Liver (tissue), 3 donors: ENCODE results near the gene ATAD3A.

Experiments
- ATF3 ChIP-seq: IDR thresholded peaks from 2 replicates; pipeline ENCODE4 v1.6.1; 2016; ENCODE audit warnings: antibody characterized with exemption
- CTCF ChIP-seq: fragments of 150-350 bp; IDR thresholded peaks from 2 replicates; pipeline ENCODE4 v1.5.1; 2017; ENCODE audit warnings: improper control_type of control experiment, low read depth, low read length; ENCODE audit not compliant: missing input control
- EGR1 ChIP-seq, 2 donors: IDR thresholded peaks; 2 replicates each; pipeline ENCODE4 v1.6.1; 2016 to 2018; ENCODE audit warnings: antibody characterized with exemption in 2 of 2, low read depth in 2 of 2
- JUND ChIP-seq, 2 donors: IDR thresholded peaks; 2 replicates each; pipeline ENCODE4 v1.6.1; 2016; ENCODE audit warnings: antibody characterized with exemption in 2 of 2
- MAX ChIP-seq: IDR thresholded peaks from 2 replicates; pipeline ENCODE4 v1.6.1; 2016; ENCODE audit warnings: antibody characterized with exemption
- RAD21 ChIP-seq, 2 donors: IDR thresholded peaks; 2 replicates each; pipeline ENCODE4 v1.6.1; 2016; ENCODE audit warnings: antibody characterized with exemption in 2 of 2, mild to moderate bottlenecking in 2 of 2
- REST ChIP-seq: IDR thresholded peaks from 2 replicates; pipeline ENCODE4 v1.6.1; 2016; ENCODE audit warnings: antibody characterized with exemption, mild to moderate bottlenecking
- SP1 ChIP-seq: IDR thresholded peaks from 2 replicates; pipeline ENCODE4 v1.6.1; 2018; ENCODE audit warnings: antibody characterized with exemption, mild to moderate bottlenecking
- TAF1 ChIP-seq: conservative IDR thresholded peaks from 2 replicates; pipeline ENCODE4 v1.6.1; 2016; ENCODE audit warnings: antibody characterized with exemption, mild to moderate bottlenecking
- YY1 ChIP-seq: IDR thresholded peaks from 2 replicates; pipeline ENCODE4 v1.6.1; 2016; ENCODE audit warnings: antibody characterized with exemption, mild to moderate bottlenecking
- TF ChIP-seq, protein P1 (sequence below): IDR thresholded peaks from 2 replicates; pipeline ENCODE4 v1.6.1; 2016; ENCODE audit warnings: antibody characterized with exemption
- donor health status: healthy.
- donor health status: healthy.

- TF ChIP-seq CTCF (no peak), JUND (IDR thresholded peaks at IDR 0.05) (no peak), MAX (no peak), SP1 (no peak), REST (no peak), RAD21 (IDR thresholded peaks at IDR 0.05) (no peak), TAF1 (no peak), ATF3 (no peak), EGR1 (IDR thresholded peaks at IDR 0.05; ENCODE audit: low read depth in 2 of 2) (no peak), YY1 (no peak)
- TF ChIP-seq, protein P1, sequence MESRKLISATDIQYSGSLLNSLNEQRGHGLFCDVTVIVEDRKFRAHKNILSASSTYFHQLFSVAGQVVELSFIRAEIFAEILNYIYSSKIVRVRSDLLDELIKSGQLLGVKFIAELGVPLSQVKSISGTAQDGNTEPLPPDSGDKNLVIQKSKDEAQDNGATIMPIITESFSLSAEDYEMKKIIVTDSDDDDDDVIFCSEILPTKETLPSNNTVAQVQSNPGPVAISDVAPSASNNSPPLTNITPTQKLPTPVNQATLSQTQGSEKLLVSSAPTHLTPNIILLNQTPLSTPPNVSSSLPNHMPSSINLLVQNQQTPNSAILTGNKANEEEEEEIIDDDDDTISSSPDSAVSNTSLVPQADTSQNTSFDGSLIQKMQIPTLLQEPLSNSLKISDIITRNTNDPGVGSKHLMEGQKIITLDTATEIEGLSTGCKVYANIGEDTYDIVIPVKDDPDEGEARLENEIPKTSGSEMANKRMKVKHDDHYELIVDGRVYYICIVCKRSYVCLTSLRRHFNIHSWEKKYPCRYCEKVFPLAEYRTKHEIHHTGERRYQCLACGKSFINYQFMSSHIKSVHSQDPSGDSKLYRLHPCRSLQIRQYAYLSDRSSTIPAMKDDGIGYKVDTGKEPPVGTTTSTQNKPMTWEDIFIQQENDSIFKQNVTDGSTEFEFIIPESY = no peak
These were observed 22.1 kb upstream of the ATAD3A start for GRCh38 chr1:1489861-1490260.
